SK-N-SH treated with all-trans-retinoic acid at 6 μM for 48 hours (cell line): ENCODE measurements around the gene ESM1.

Experiments
- ATAC-seq: fragments of 200-7000 bp; cut with Tn5 transposase; 3 replicates; pipeline ENCODE4 v1.9.1; 2020; ENCODE audit warnings: mild to moderate bottlenecking, moderate library complexity
- ARNTL ChIP-seq: fragments of 450-650 bp; formaldehyde crosslinking; IDR thresholded peaks from 2 replicates; pipeline ENCODE4 v1.5.0; 2020; ENCODE audit warnings: low read depth, mild to moderate bottlenecking, moderate library complexity, borderline replicate concordance
- BACH2 ChIP-seq: fragments of 250-450 bp; sonication (Bioruptor Pico); IDR thresholded peaks from 2 replicates; pipeline ENCODE4 v1.9.0; 2021; ENCODE audit warnings: mild to moderate bottlenecking, borderline replicate concordance
- ESRRG ChIP-seq: fragments of 250-450 bp; sonication (Bioruptor Pico); IDR thresholded peaks from 2 replicates; pipeline ENCODE4 v1.6.1; 2021; ENCODE audit warnings: mild to moderate bottlenecking
- GLIS3 ChIP-seq: fragments of 250-450 bp; sonication (Bioruptor Pico); IDR thresholded peaks from 2 replicates; pipeline ENCODE4 v1.5.0; 2020; ENCODE audit warnings: mild to moderate bottlenecking, moderate library complexity
- ISL1 ChIP-seq: fragments of 250-450 bp; sonication (Bioruptor Pico); IDR thresholded peaks from 2 replicates; pipeline ENCODE4 v2.1.2; 2022; ENCODE audit warnings: mild to moderate bottlenecking, moderate library complexity
- OSR1 ChIP-seq: fragments of 250-450 bp; sonication (Bioruptor Pico); IDR thresholded peaks from 2 replicates; pipeline ENCODE4 v1.8.0; 2022; ENCODE audit warnings: moderate library complexity, mild to moderate bottlenecking, inconsistent platforms
- PPARA ChIP-seq: fragments of 250-450 bp; sonication (Bioruptor Pico); IDR thresholded peaks from 2 replicates; pipeline ENCODE4 v1.5.0; 2020; ENCODE audit warnings: mild to moderate bottlenecking, borderline replicate concordance
- RARB ChIP-seq: fragments of 250-450 bp; sonication (Bioruptor Pico); IDR thresholded peaks from 2 replicates; pipeline ENCODE4 v1.8.0; 2021; ENCODE audit warnings: mild to moderate bottlenecking, moderate library complexity
- SNAI2 ChIP-seq: fragments of 250-450 bp; sonication (Bioruptor Pico); IDR thresholded peaks from 2 replicates; pipeline ENCODE4 v1.5.0; 2020; ENCODE audit warnings: mild to moderate bottlenecking, moderate library complexity
- TCF4 ChIP-seq: fragments of 250-450 bp; sonication (Bioruptor Pico); IDR thresholded peaks from 2 replicates; pipeline ENCODE4 v1.8.0; 2021; ENCODE audit warnings: mild to moderate bottlenecking, moderate library complexity, borderline replicate concordance
- TOX ChIP-seq: fragments of 250-450 bp; sonication (Bioruptor Pico); IDR thresholded peaks from 2 replicates; pipeline ENCODE4 v1.8.0; 2021; ENCODE audit warnings: mild to moderate bottlenecking, moderate library complexity, borderline replicate concordance
- ZC3H10 ChIP-seq: fragments of 250-450 bp; sonication (Bioruptor Pico); IDR thresholded peaks from 2 replicates; pipeline ENCODE4 v1.5.1; 2021; ENCODE audit warnings: mild to moderate bottlenecking, moderate library complexity
- ZFP3 ChIP-seq: fragments of 250-450 bp; sonication (Bioruptor Pico); IDR thresholded peaks from 2 replicates; pipeline ENCODE4 v1.5.0; 2020; ENCODE audit warnings: mild to moderate bottlenecking, moderate library complexity
- ZFP30 ChIP-seq: fragments of 450-650 bp; formaldehyde crosslinking; IDR thresholded peaks from 2 replicates; pipeline ENCODE4 v1.5.0; 2022; ENCODE audit warnings: mild to moderate bottlenecking, moderate library complexity
- ZNF565 ChIP-seq: fragments of 450-650 bp; formaldehyde crosslinking; conservative IDR thresholded peaks from 2 replicates; pipeline ENCODE4 v1.5.0; 2020; ENCODE audit warnings: low read depth, mild to moderate bottlenecking, moderate library complexity
- ZNF70 ChIP-seq: fragments of 450-650 bp; formaldehyde crosslinking; IDR thresholded peaks from 2 replicates; pipeline ENCODE4 v1.5.0; 2020; ENCODE audit warnings: mild to moderate bottlenecking, moderate library complexity
- ZNF8 ChIP-seq: fragments of 450-650 bp; formaldehyde crosslinking; IDR thresholded peaks from 2 replicates; pipeline ENCODE4 v1.5.0; 2020; ENCODE audit warnings: mild to moderate bottlenecking, moderate library complexity
- TF ChIP-seq, protein P1 (sequence below): fragments of 250-450 bp; sonication (Bioruptor Pico); IDR thresholded peaks from 2 replicates; pipeline ENCODE4 v1.5.1; 2020; ENCODE audit warnings: low read depth, mild to moderate bottlenecking, moderate library complexity
- TF ChIP-seq, protein P2 (sequence below): fragments of 250-450 bp; sonication (Bioruptor Pico); IDR thresholded peaks from 2 replicates; pipeline ENCODE4 v1.8.0; 2021; ENCODE audit warnings: low read depth, mild to moderate bottlenecking, moderate library complexity, borderline replicate concordance
- TF ChIP-seq, protein P3 (sequence below): fragments of 250-450 bp; sonication (Bioruptor Pico); IDR thresholded peaks from 2 replicates; pipeline ENCODE4 v1.5.0; 2020; ENCODE audit warnings: mild to moderate bottlenecking, moderate library complexity
- TF ChIP-seq, protein P4 (sequence below): fragments of 250-450 bp; sonication (Bioruptor Pico); IDR thresholded peaks from 2 replicates; pipeline ENCODE4 v1.8.0; 2020; ENCODE audit warnings: mild to moderate bottlenecking, moderate library complexity, borderline replicate concordance
- TF ChIP-seq, protein P5 (sequence below): fragments of 250-450 bp; sonication (Bioruptor Pico); IDR thresholded peaks from 2 replicates; pipeline ENCODE4 v1.5.1; 2021; ENCODE audit warnings: mild to moderate bottlenecking, moderate library complexity

ESM1 gene

DNA sequence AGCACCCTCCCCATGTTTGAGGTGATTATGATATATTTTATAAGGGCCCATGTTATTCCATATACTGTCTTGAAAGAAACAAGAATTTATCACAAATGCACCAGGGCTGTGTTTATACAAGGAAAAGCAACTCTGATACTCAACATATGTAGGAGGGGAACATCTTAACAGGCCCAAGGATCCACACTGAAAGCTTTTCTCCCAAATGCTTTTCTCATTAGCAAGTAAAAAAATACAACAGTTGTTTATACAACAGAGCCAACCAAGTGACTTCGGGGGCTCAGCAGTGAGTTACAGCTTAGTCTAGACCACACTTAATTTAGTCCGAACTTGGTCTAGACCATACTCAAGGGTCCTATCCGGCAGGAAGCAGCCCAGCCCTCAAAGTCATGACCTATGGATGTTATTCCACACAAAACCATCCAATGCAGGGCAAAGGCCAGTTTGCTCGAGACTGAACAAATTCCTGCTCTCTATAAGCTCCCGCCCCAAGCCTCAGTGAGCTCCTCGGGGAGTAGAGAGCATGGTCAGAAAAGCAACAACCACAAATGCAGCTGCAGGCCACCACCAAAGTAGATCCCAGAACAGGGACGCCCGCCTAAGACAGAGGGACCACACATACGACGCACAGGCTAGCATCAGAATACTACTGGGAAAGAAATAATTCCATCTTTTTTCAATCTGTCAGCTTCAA is 45.4 kb upstream of the ESM1 start:
- no peak for ATAC-seq

DNA sequence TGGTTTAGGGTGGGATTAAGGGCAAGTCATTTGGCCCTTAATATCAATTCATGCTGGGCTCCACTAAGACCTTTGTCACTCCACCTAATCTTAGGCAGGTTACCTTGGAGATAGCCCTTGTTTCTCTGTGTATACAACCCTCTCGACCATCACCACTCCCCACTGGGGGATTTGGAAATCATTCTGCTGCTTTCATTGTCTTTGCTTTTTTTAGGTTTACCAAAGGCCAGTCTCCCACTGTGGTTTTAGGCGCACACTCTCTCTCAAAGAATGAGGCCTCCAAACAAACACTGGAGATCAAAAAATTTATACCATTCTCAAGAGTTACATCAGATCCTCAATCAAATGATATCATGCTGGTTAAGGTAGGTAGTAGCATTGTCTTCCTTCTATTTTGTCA is 44.8 kb upstream of the ESM1 start:
- TF ChIP-seq ZNF565 (no peak), SNAI2 (CRISPR knock-in tag) (no peak)
- no peak for ATAC-seq

More for the DNA sequence above, 45.4 kb upstream of the ESM1 start:
- TF ChIP-seq ZNF8 (no peak), ZFP3 (CRISPR knock-in tag) (no peak), RARB (no peak), GLIS3 (no peak), ZFP30 (no peak), ZNF565 (no peak), ISL1 (CRISPR knock-in tag) (no peak), ARNTL (CRISPR knock-in tag) (no peak), PPARA (CRISPR knock-in tag) (no peak), ZC3H10 (CRISPR knock-in tag) (no peak), ESRRG (CRISPR knock-in tag) (no peak), OSR1 (CRISPR knock-in tag) (no peak), SNAI2 (CRISPR knock-in tag) (no peak)
- TF ChIP-seq, protein P1, sequence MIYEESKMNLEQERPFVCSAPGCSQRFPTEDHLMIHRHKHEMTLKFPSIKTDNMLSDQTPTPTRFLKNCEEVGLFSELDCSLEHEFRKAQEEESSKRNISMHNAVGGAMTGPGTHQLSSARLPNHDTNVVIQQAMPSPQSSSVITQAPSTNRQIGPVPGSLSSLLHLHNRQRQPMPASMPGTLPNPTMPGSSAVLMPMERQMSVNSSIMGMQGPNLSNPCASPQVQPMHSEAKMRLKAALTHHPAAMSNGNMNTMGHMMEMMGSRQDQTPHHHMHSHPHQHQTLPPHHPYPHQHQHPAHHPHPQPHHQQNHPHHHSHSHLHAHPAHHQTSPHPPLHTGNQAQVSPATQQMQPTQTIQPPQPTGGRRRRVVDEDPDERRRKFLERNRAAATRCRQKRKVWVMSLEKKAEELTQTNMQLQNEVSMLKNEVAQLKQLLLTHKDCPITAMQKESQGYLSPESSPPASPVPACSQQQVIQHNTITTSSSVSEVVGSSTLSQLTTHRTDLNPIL (CRISPR knock-in tag), result no peak
- TF ChIP-seq, protein P2, sequence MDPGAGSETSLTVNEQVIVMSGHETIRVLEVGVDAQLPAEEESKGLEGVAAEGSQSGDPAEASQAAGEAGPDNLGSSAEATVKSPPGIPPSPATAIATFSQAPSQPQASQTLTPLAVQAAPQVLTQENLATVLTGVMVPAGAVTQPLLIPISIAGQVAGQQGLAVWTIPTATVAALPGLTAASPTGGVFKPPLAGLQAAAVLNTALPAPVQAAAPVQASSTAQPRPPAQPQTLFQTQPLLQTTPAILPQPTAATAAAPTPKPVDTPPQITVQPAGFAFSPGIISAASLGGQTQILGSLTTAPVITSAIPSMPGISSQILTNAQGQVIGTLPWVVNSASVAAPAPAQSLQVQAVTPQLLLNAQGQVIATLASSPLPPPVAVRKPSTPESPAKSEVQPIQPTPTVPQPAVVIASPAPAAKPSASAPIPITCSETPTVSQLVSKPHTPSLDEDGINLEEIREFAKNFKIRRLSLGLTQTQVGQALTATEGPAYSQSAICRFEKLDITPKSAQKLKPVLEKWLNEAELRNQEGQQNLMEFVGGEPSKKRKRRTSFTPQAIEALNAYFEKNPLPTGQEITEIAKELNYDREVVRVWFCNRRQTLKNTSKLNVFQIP (CRISPR knock-in tag), result no peak
- TF ChIP-seq, protein P3, sequence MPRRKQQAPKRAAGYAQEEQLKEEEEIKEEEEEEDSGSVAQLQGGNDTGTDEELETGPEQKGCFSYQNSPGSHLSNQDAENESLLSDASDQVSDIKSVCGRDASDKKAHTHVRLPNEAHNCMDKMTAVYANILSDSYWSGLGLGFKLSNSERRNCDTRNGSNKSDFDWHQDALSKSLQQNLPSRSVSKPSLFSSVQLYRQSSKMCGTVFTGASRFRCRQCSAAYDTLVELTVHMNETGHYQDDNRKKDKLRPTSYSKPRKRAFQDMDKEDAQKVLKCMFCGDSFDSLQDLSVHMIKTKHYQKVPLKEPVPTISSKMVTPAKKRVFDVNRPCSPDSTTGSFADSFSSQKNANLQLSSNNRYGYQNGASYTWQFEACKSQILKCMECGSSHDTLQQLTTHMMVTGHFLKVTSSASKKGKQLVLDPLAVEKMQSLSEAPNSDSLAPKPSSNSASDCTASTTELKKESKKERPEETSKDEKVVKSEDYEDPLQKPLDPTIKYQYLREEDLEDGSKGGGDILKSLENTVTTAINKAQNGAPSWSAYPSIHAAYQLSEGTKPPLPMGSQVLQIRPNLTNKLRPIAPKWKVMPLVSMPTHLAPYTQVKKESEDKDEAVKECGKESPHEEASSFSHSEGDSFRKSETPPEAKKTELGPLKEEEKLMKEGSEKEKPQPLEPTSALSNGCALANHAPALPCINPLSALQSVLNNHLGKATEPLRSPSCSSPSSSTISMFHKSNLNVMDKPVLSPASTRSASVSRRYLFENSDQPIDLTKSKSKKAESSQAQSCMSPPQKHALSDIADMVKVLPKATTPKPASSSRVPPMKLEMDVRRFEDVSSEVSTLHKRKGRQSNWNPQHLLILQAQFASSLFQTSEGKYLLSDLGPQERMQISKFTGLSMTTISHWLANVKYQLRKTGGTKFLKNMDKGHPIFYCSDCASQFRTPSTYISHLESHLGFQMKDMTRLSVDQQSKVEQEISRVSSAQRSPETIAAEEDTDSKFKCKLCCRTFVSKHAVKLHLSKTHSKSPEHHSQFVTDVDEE (CRISPR knock-in tag), result no peak

DNA sequence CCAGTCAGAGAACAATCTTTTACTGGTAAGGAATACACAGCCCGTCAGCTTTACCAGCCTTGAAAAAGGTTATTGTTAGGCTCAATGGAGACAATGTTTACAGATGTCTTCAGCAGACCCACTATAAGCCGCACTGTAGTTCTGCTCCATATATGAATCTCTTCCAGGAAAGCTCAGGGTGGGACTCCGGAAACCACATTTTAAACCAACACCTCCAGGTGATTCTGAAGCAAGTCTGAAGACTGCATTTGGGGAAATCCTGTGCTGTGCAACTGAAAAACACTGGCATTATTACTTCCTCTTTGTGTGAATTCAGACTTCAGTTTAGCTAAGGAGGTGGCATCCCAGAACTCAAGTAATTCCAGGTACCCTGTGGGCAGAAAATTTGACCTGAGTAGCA is 42.2 kb upstream of the ESM1 start:
- no peak for TF ChIP-seq ZNF8
- TF ChIP-seq, protein P4, sequence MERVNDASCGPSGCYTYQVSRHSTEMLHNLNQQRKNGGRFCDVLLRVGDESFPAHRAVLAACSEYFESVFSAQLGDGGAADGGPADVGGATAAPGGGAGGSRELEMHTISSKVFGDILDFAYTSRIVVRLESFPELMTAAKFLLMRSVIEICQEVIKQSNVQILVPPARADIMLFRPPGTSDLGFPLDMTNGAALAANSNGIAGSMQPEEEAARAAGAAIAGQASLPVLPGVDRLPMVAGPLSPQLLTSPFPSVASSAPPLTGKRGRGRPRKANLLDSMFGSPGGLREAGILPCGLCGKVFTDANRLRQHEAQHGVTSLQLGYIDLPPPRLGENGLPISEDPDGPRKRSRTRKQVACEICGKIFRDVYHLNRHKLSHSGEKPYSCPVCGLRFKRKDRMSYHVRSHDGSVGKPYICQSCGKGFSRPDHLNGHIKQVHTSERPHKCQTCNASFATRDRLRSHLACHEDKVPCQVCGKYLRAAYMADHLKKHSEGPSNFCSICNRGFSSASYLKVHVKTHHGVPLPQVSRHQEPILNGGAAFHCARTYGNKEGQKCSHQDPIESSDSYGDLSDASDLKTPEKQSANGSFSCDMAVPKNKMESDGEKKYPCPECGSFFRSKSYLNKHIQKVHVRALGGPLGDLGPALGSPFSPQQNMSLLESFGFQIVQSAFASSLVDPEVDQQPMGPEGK, result no peak
- no peak for TF ChIP-seq ZNF565
- TF ChIP-seq ZFP3 (CRISPR knock-in tag), result no peak
- TF ChIP-seq ZC3H10 (CRISPR knock-in tag), result no peak
- TF ChIP-seq PPARA (CRISPR knock-in tag), result no peak
- TF ChIP-seq ESRRG (CRISPR knock-in tag), result no peak
- TF ChIP-seq ISL1 (CRISPR knock-in tag), result no peak
- no peak for TF ChIP-seq SNAI2 (CRISPR knock-in tag)
- TF ChIP-seq ZFP30, result no peak
- no peak for ATAC-seq

DNA sequence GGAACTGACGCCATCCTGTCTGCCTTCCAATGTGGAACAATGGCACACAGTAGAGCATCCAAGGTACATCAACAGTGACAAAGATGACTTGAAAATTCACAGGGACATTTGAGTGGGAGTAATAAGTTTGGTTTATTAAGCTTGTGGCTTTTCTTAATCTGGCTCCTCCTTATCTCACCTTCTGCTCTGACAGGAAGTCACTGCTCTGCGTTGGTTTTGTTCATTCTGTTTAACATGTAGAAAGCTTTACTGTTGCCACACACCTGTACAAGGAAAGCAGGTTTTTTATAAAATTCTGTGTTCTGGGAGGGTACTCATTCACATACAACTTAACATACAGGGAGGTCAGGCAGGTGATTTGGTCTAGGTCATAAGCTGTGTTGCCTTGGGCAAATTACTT is 37.1 kb upstream of the ESM1 start:
- ATAC-seq, result no peak
- no peak for TF ChIP-seq GLIS3
- no peak for TF ChIP-seq TCF4 (CRISPR knock-in tag)
- no peak for TF ChIP-seq BACH2 (CRISPR knock-in tag)
- TF ChIP-seq, protein P2 (CRISPR knock-in tag), result no peak
- TF ChIP-seq ESRRG (CRISPR knock-in tag), result no peak
- TF ChIP-seq ZFP30, result no peak
- TF ChIP-seq, protein P5, sequence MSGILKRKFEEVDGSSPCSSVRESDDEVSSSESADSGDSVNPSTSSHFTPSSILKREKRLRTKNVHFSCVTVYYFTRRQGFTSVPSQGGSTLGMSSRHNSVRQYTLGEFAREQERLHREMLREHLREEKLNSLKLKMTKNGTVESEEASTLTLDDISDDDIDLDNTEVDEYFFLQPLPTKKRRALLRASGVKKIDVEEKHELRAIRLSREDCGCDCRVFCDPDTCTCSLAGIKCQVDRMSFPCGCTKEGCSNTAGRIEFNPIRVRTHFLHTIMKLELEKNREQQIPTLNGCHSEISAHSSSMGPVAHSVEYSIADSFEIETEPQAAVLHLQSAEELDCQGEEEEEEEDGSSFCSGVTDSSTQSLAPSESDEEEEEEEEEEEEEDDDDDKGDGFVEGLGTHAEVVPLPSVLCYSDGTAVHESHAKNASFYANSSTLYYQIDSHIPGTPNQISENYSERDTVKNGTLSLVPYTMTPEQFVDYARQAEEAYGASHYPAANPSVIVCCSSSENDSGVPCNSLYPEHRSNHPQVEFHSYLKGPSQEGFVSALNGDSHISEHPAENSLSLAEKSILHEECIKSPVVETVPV (CRISPR knock-in tag), result no peak
- no peak for TF ChIP-seq ZNF70 (CRISPR knock-in tag)
- TF ChIP-seq, protein P1 (CRISPR knock-in tag), result no peak
- no peak for TF ChIP-seq OSR1 (CRISPR knock-in tag)
- TF ChIP-seq TOX (CRISPR knock-in tag), result no peak
- TF ChIP-seq ISL1 (CRISPR knock-in tag), result no peak
- no peak for TF ChIP-seq SNAI2 (CRISPR knock-in tag)
- no peak for TF ChIP-seq ZC3H10 (CRISPR knock-in tag)
